Stimulated activated naive CD8-positive, alpha-beta T cell treated with anti-CD3 and anti-CD28 coated beads, Interleukin-15, Interleukin-2, amounts not matched to agents 100 U/mL and 50 U/mL, for 24 hours (primary cell): ENCODE data around the gene DENND4B.

Source experiments
- ATAC-seq: fragments of 150-1000 bp; cut with Tn5 transposase; one replicate; pipeline ENCODE4 v1.10.0; 2021
- DNase-seq: peaks from one replicate; pipeline ENCODE4 v3.0.0; 2021

DENND4B gene

GRCh38 chr1:153944827-153945117, 1.7 kb downstream of the DENND4B start:
- ATAC-seq = no peak
- DNase-seq = no peak

DNA sequence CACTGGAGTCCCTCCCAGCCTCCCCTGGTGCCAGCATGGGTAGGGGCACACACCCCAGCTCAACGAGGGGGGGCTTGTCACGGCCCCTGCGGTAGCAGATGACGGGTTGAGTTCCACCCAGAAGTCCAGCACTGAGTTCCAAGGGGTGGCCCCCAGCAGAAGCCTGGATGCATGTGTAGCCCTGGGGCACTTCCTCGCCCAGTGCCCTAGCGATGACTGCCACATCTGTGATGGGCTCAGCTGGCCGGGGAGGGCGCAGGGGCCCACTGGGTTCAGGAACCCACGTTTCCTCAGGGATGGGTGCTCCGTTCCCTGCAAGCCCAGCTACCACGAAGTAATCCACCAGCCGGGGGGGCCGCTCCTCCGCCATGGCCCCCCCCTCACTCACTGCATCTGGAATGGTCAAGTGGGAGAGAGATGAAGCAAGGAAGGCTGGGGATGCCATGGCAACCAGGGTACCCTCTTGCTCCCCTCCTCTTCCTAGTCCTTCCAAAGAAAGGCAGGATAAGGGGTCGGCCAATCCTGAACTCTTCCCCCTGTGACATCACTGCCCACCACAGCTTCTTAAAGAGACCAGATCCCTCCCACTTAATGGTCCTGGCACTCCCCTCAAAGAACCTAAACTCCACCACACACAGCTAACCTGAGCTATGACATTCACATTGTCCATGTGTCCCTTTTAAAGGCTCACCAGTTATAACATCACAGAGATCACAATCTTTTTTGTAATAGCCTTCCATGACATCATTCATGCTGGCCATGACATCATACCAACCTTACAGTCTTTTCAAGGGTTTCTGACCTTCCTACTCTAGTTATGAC, 2.3 kb downstream of the DENND4B start:
- DNase-seq (no peak), ATAC-seq (no peak)

GRCh38 chr1:153942766-153943549, 3.6 kb downstream of the DENND4B start:
- ATAC-seq = no peak
- no peak for DNase-seq

DNA sequence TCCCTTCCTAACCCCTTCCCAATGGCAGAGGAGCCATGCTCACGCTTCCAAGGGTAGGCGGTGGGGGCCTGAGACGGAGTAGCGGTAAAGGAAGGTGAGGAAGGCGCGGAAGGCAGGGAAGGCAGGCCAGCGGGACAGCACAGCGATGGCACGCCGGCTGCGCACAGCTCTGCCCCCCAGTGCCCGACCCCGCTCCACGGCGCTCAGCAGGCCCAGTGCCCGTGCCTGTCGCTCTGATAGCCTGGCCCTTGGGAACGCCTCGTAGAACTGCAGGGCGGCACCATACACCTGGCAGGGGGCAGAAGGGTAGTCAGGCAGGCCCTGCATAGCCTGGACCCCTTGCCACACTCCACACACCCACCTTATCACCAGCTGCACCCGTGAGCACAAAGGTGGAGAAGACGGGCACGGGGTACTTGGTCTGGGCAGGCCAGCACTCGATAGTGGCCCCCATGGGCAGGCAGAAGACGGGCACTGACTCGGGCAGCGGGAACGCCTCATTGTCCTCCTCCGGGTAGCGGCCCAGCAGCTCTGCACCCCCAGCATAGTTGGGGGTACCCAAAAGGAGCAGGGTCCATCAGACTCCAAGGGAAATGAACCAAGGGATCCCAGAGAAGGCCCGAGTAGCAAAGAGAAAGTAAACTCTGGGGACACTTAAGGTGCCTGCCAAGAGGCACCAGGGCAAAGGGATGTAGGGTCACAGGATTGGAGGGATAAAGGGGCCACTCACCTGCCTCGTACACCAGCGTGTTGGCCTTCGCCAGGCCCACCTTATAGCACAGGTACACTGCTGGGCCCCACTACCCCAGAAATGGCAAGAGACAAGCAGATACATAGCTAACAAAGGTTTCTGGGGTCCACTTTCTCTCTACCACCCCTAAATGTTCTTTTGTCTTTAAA, 4.4 kb downstream of the DENND4B start:
- no peak for ATAC-seq

DNA sequence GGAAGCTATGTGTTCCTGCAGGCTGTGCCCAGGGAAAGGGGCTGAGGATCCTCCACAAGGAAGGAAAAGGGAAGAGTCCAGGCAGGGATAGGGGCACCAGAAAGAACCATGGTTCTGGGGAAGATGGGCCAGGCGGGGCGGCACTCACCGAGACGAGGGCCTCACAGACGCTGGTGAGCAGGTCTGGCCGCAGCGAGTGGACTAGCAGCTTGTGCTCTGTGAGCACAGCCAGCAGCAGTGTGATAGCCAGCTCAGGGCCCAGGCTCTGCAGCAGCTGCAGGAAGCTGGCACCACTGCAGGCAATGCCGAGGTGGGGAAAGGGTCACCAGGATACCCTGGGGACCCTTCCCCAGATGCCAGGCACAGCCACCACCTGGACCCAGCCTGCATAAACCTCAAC, 5.8 kb downstream of the DENND4B start:
- no peak for ATAC-seq
- no peak for DNase-seq

More for the DNA sequence above, 4.4 kb downstream of the DENND4B start:
- no peak for DNase-seq

DNA sequence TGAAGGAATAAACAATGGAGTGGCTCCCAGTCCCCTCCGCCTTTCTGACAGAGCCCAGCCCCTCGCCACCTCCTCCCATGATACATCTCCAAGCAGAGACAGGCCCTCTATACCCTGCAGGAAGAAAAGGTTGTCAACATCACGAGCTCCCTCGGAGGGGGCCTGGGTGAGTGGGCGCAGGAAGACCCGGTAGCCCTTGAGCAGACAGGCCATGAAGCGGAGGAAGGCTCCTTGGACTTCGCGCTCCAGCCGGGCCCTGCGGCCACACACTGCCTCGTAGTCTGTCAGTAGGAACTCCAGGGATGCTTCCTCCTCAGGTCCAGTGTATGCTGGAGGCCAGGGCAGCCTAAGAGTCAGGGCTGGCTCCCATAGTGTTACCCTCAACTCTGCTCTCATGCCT, 7.0 kb downstream of the DENND4B start:
- no peak for DNase-seq
- no peak for ATAC-seq

DNA sequence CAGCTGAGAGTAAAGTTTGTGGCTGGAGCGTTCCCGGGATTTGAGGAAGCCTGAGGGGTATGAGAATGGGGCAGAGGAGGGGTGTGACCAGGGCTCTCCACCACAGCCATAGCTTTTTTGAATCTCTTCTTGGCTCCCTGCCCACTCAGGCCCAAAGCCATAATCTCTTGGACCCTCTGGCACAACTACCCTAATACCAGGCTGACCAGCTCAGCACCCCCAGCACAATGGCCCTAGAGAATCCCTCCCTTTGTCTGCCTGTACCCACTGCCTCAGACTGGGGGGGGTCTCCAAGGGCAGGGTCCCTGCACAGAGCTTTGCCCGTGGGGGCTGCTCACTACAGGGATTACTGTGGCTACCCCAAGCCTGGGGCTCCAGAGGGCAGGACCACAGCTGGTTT, 7.5 kb downstream of the DENND4B start:
- no peak for ATAC-seq
- no peak for DNase-seq

DNA sequence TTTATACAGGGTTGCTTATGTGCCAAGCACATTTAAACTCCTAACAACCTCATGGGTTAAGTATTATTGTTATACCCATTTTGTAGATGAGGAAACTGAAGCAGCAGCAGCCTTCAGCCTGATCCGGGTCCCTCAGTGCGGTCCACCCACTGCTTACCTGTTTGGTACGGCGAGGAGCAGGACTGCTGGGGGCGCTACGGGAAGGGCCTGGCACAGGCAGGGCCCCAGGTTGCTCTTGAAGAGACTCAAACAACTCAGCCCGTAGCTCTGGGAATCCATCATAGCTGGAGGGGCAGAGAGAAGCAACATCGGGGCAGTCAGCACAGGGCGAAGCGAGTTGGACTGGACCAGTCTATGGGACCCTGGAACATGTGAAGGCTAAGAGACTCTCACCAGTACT, 9.2 kb downstream of the DENND4B start:
- DNase-seq (no peak), ATAC-seq (no peak)

DNA sequence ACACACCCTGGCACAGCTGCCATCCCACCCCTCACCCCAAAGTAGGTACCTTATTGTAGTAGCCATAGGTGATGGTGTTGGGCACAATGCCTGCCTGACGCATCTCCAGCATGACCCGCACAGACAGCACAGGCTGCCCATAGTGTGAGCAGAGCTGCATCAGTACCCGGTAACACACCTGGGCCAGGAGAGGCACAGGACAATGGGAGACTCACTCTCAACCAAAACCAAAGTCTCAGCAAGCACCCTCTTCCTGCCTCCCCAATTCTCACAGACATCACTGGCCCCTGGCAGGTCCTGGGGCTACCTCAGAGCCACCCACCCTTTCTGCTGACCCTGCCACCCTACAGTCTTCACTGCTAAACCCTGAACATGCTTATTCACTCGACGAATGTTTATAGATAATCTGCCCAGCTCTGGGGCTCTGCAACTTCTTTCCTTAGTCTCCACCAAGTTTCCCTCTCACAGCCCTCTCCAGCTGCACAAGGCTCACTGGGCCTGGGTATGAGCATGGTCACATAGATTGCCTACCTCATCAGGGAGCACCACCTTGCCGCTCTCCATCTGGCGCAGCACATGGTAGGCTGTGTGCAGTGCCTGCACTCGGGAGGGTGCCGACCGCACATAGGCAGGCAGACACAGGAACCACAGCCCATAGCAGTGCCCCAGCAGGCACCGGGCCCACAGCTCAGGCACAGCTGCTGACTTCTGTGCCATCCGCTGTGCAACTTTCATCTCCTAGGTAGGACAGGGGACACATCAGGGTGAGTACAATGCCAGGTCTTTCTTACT, 10.3 kb downstream of the DENND4B start:
- DNase-seq (no peak), ATAC-seq (no peak)

DNA sequence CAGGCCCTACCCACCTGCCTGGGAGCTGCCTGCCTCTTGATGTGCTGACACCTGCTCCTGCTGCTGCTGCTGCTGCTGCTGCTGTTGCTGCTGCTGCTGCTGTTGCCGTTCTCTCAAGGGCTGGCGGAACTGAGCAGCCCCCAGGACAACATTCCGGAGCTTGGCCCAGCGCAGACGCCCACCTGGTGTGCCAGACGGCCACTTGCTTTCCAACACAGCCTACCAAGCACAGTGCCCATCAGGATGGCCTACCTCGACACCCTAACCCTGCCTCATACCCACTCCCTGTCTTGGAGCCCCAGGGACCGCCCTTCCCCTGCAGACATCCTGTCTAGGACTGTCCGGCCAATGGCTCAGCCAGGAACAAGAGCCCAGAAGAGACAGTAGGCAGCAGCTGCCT, 11.8 kb downstream of the DENND4B start:
- ATAC-seq (no peak), DNase-seq (no peak)

- DNase-seq (no peak), ATAC-seq (no peak)
Observed at GRCh38 chr1:153933955-153934354, 12.6 kb downstream of the DENND4B start.

- DNase-seq (no peak), ATAC-seq (no peak)
Observed at GRCh38 chr1:153933430-153933829, 13.1 kb downstream of the DENND4B start.

- no peak for DNase-seq
- no peak for ATAC-seq
Observed at GRCh38 chr1:153932156-153933131, 14.1 kb downstream of the DENND4B start.

DNA sequence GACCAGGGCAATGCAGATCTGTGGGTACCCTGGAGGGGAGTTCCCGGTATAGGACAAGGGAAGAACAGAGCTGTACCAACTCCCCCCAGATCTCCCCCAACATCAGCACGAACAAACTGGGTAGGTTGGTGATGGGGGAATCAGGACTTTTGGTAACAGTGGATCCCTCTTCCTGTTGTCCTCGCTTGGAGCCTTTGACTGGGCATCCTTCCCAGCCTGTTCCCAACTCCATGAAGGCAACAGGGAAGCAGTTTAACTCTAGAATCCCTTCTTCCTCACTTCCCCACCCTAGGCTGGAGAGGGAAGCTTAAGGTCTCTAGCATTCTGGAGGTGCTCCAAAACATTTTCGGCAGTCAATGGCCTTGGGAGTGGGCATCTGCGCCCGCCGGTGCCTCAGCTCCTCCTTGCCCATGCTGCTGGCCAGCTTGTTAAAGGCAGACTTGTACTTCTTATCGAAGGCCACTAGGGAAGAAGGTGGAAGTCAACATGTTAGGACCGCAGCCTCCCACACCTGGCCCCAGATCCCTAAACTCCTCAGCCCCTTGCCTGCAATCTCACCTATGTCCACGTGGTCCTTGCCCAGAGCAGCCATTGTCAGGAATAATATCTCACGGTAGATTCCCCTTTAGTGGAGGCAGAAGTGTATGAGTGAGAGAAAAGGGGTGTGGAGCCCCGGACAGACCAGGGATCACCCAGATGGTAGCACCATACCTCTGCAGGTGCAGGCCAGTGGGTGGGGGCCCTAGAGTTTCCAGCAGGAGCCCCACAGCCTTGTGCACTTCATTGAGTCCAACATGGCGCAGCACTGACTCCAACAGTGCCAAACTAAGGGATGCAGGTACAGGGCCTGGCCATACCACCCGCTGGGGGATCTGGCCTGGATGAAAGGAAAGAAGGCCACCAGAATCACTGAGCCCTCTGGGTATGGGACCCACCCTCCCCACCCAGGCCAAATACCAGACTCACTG, 16.3 kb downstream of the DENND4B start:
- ATAC-seq = peak; percentile 20
- DNase-seq = no peak

DNA sequence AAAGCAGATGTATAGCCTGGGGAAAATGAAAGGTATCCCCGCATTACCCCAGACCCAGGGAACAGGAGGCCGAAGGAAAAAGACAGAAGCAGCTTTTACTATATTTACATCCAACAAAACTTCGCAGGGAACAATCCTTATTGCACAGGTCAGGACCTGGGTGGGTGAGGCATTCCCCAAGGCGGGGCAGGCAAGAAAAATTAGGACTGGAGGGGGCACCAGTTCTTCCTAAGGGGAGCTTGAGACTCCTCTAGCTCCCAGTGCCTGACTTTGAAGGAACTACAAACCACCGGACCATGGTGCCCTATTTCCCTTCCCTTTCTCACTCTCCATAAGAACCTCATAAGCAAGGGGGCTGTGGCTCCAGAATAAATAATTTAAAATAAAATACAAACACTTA, 17.1 kb downstream of the DENND4B start:
- no peak for DNase-seq
- ATAC-seq = no peak

DNA sequence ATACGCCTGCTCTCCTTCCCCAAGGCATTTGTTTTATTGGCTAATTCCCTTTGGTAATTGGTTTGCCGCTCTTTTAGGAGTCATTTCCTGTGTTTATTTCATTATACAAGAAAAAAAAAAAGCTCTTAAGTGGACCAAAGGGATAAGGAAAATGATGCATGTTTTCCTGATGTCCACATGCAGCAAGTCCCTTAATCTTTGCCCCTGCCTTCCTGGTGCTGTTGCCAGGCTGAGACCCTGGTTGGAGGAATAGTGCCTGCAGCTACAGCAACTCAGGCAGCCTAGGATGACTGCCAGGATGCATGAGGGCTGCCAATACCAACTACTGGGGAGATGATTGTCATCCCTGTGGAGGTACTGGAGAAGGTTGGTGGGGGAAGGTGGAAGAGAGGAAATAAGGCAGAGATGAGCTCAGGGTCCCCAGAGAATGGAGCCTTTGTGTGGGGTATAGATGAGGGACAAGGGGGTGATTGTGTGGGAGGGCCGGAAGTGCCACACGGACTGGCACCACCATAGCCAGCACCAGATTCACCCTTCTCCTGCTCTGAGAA, 17.7 kb downstream of the DENND4B start:
- no peak for ATAC-seq
- no peak for DNase-seq

DNA sequence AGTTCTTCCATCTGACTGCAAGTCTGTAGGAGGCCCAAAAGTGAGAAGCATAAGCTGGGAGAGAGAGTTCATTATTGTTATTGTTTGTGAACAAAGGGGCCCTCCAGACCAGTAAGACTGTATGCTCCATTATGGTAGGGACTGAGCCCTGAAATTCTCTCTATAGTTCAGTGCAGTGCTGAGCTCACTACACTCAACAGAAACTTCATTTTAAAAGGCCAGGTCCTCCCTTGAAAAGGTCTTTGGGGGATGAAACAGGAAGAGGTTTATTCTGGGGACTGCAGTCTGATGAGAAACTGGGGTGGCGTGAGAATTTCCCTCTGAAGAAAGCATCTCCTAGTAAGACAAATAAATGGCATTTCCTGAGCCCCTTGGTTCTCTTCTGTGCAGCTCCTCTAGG, 18.3 kb downstream of the DENND4B start:
- DNase-seq (no peak), ATAC-seq (peak; percentile 8)

DNA sequence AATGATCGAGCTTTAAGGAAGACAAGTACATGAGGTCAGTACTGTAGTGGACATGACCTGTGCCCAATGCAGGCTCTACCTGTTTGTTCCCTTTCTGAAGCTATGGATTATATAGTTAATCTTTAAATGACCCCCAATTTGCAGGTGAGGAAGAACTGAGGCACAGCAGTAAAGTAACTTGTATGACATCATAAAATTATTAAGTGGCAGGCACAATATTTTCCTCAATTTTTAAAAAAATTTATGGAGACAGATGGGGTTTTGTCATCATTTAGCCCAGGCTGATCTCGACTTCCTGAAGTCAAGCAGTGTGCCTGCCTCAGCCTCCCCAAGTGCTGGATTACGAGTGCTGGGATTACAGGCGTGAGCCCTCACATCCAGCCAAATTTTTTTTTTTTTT, 20.1 kb downstream of the DENND4B start:
- ATAC-seq (no peak), DNase-seq (no peak)
